Measurements from ENCODE around the gene LCN12. TPM values are rescaled to one million over a fixed set of nuclear protein-coding genes. Genes with fewer than 3 reads are reported as not detected.

Gene LCN12
- polyA plus RNA-seq, 4 donors, result 1.4 to 54.6 (median 23.8) TPM

DNA sequence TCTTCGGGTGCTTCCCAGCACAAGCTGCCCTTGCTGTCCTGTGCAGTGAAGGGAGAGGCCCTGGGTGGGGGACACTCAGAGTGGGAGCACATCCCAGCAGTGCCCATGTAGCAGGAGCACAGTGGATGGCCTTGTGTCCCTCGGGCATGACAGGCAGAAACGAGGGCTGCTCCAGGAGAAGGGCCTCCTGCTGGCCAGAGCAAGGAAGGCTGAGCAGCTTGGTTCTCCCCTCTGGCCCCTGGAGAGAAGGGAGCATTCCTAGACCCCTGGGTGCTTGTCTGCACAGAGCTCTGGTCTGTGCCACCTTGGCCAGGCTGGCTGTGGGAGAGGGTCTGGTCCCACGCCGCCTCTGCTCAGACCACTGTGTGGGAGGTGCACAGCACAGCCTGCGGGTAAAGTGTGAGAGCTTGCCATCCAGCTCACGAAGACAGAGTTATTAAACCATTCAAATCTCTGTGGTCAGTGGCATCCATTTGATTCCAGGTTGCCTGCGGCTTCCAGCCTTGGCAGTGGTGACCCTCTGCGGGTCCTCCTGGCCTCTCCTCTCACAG is 25.8 kb upstream of the LCN12 start:
- no peak for DNase-seq (ENCODE audit: low read depth in 4 of 4, low spot score in 3 of 4)

DNA sequence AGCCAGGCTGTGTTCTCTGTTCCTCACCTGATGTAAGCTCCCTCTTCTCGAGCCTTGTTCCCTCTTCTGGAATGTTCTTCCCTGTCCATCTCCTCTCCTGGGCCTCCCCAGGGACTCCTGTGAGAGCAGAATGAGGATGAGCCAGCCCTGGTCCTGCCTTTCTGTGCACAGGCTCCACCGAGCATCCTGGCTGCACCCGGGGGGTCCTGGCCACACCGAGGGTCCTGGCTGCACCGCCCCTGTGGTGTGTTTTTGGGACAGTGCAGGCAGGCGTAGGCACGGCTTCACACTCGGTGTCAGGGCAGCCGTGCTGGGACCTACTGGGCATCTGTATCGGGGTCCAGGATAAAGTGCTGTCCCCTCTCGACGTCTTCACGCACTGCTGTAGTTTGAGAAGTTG is 25.3 kb upstream of the LCN12 start:
- DNase-seq (ENCODE audit: low read depth in 4 of 4, low spot score in 3 of 4), result no peak

DNA sequence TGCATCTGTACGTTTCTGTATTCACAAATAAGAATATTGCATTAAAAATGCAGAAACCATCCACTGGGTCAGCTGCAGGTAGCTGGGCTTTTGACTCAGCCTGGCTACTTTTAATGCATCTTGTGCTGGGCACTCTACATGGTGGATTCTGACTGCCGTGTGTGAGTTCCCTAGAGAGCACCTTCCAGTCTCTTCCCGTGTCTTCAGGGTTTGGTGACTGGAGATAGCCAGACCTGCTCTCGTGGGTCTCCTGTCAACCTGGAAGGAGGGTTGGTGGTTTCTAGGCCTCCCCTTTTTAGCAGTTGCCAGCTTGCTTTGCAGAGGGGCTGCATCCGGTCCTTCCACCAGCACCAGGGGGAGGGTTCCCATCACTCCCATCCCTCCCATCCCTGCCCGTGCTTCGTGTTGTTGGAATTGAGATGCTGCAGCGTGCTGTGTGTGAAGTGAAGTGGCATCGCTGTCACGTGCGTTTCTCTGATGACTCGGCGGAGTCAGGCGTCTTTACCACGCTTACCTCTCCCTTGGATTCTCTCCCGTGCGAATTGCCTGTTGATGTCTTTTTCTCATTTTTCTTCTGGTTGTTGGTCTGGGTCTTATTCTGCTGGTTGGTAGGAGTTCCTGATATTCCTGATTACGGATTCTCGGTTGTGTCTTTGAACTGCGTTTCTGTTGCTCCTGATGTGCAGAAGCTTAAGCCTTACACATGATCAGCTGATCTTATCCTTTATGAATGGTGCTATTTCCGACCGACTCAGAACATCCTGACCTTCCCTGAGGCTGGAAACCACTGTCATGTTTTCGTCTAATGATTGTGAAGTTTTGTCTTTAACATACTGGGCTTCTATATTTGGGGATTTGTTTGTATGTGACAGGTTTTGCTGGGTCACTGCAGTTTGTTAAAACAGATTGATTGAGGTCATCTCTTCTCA is 24.5 kb upstream of the LCN12 start:
- no peak for DNase-seq (ENCODE audit: low read depth in 4 of 4, low spot score in 3 of 4)

DNA sequence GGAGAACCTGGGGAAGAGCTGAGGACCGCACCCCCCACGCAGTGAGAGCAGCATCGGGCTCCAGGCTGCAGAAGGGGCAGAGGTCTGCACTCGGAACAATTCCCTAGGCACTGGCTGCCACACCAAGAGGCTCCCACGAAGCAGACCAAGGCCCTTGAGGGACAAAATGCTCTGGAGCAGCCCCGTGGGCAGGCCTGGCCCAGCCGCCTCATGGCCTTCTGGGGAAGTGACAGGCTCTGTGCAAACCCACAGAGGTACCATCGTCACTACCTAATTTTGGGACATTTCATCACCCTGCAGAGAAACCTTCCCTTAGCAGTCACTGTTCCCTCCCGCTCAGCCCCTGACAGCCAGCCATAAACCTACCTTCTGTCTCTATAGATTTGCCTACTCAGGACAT is 23.5 kb upstream of the LCN12 start:
- no peak for DNase-seq (ENCODE audit: low read depth in 4 of 4, low spot score in 3 of 4)

DNA sequence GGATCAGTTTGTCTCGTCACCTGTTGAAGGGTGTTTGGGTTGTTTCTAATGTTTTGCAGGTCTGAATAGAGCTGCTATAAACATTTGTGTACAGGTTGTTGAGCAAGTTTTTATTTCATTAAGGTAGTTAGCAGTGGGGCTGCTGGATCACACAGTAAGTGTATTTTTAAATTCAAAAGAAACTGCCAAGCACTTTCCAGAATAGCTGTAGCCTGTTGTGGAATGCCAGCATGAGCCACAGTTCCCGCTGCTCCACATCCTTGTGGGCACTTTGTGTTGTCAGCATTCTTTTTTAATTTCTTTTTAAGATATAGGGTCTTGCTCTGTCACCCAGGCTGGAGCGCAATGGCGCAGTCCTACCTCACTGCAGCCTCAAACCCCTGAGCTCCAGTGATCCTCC is 22.1 kb upstream of the LCN12 start:
- no peak for DNase-seq (ENCODE audit: low read depth in 4 of 4, low spot score in 3 of 4)

DNA sequence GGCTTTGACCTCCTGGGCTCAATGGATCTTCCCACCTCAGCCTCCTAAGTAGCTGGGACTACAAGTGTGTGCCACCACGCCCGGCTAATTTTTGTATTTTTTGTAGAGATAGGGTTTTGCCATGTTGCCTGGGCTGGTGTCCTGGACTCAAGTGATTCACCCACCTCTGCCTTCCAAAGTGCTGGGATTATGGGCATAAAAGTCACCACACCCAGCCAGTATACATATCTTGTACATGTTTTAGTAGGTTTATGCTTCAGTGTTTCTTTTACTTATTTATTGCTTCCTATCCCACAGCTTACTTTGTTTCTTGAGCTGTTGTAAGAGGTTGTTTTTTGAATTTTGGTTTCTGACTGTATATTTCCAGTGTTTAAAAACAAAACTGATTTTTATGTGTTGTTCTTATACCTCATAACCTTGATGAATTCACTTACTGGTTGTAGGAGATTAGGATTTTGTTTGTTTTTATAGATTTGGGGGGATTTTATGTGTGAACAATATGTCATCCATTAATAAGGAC is 20.4 kb upstream of the LCN12 start:
- DNase-seq (ENCODE audit: low read depth in 4 of 4, low spot score in 3 of 4), result no peak

DNA sequence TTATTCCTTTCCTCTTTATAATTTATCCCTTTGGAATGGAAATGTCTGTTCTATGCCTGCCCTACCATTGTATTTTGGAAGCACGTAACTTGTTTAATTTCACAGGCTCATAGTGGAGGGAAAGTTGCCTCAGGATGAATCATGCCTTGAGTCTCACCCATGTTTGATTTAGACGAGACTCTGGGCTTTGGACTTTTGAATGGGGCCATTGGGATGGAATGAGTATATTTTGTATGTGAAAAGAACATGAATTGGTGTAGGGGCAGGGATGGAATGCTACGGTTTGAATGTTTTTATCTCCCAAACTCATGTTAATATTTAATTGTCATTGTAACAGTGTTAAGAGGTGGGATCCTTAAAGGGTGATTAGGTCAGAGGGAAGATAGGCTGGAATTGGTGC is 17.8 kb upstream of the LCN12 start:
- no peak for DNase-seq (ENCODE audit: low read depth in 4 of 4, low spot score in 3 of 4)

DNA sequence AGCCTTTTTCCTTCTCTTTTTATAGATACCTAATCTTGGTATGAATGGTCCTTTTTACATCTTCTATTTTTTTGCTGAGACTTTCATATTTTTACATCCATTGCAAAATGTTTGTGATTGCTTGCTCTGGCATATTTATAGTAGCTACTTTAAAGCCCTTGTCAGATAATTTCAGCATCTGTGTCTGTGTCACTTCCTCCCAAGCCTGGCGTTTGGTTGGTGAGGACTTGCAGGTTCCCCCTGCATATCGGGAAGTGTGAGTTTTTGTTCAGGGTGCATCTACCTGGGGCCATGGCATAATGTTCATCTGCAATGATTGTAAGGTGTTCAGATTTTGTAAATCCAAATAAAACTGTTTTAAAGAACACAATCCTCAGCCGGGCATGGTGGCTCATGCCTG is 16.4 kb upstream of the LCN12 start:
- no peak for DNase-seq (ENCODE audit: low read depth in 4 of 4, low spot score in 3 of 4)

DNA sequence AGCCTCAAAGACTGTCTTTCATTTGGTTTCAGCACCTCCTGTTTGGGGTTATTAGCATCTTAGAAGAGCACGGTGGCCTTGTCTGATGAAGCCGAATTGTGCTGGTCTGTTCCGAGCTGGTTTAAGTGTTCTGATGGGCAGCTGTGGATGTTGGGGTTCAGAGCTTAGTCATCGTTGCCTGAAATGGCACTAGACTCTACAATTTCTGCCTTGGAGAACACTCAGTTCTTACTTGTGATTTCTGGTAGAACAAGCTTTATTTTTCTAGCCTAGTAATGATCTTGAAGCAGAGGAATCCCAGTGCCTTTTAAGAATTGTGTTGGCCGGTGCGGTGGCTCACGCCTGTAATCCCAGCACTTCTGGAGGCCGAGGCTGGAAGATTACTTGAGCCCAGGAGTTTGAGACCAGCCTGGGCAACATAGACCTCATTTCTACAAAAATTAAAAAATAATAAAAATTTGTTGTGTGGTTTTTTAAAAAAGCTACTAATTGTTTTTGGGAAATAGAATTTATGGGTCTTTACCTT is 15.4 kb upstream of the LCN12 start:
- no peak for DNase-seq (ENCODE audit: low read depth in 4 of 4, low spot score in 3 of 4)

DNA sequence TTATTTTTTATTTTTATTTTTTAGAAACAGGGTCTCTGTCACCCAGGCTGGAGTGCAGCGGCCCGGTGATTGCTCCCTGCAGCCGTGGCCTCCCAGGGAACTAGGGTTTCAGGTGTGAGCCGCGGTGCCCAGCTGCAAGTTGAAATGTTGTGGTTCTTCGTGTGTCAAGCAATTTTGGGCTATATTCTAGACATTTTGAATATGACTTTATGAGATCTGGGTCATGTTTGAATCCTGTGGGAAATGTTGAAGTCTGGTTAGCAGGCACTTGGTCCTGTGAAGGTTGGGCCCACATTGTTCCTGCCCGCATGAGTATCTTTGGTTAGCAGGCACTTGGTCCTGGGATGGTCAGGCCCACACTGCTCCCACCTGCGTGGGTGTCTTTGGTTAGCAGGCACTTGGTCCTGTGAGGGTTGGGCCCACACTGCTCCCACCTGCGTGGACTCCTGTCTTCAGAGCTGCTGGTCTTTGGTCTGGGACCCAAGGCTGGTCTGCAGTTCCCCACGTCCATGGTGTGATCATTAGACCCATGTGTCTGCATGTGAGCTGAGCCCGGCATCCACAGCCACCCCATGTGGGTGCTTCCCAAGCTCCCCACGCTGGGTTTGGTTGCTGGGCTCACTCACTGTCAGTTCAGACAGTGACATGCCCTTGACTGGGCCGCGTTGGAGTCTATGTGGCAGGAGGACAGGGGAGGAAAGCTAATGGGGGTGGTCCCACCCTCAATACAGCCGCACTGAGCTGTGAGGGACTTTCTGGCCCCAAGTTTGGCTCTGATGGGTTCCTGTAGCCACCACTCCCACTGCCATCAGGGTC is 14.7 kb upstream of the LCN12 start:
- no peak for DNase-seq (ENCODE audit: low read depth in 4 of 4, low spot score in 3 of 4)

DNA sequence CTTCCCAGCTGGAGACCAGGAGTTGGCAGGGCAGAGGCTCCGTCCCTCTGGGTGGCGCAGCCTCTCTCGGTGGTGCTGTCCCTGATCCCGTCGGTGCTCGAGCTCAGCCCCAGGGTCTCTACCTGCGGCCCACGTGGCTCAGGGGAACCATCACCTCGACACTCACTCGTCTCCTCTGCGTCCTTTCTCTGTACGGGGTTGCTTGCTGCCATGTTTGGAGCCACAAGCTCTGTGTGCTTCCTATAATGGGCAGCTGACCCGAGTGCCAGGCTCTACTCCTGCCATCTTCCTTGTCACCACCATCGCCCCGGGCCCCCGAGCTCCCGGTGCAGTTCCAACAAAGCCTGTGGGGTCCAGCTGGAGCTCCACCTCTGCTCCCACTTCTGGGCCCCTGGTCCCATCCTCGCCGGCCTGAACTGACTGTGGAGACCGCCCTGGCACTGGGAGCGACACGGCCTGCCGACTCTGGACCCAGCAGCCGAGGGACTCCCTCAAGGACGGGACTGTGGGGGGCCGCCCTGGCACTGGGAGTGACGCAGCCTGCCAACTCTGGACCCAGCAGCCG is 12.6 kb upstream of the LCN12 start:
- no peak for DNase-seq (ENCODE audit: low read depth in 4 of 4, low spot score in 3 of 4)

DNA sequence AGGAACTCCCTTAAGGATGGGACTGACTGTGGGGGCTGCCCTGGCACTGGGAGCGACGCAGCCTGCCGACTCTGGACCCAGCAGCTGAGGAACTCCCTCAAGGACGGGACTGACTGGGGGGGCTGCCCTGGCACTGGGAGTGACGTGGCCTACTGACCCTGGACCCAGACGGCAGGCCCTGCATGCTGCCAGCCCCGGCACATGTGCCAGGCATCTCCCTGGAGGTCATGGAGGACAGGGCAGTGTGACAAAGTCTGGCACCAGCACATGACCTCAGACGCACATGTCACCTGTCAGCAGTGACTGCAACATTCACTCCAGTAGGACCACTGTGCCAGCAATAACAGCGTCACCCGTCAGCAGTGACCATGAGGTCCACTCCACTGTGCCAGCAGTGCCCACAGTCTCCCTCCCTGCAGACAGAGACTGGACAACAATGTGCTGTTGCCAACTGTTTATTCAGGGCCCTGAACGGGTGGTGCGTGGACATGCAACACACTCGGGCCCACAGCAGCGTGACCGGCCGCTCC is 12.0 kb upstream of the LCN12 start:
- DNase-seq (ENCODE audit: low read depth in 4 of 4, low spot score in 3 of 4), result no peak

DNA sequence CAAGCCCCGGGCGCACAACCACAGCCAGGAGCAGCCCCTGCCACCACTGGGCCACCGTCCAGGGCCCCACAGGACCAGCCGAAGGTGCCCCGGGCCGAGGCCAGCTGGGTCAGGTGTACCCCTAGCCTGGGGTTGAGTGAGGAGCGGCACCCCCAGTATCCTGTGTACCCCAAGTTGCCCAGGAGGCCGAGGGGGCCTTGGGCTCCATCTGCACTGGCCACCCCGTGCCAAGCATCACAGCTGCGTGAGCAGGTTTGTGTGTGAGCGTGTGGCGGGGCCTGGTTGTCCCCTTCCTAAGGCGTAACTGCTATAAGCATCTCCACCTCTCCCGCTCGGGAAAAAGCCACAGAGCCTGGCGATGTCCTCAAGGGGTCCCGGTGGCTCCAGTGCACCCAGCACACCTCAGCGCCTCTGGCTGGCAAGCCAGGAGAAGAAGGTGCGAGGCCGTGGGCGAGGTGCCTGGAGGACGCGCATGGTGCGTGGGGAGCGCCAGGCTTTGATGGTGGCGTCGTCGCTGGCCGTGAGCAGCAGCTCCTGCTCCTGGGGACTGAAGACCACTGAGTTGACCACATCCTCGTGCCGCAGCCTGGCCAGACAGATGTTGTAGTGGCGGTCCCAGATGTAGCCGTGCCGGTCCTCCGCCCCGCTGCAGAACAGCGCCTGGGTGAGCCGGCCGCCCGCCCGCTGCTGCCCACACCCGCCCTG is 11.4 kb upstream of the LCN12 start:
- DNase-seq (ENCODE audit: low read depth in 4 of 4, low spot score in 3 of 4), result no peak

DNA sequence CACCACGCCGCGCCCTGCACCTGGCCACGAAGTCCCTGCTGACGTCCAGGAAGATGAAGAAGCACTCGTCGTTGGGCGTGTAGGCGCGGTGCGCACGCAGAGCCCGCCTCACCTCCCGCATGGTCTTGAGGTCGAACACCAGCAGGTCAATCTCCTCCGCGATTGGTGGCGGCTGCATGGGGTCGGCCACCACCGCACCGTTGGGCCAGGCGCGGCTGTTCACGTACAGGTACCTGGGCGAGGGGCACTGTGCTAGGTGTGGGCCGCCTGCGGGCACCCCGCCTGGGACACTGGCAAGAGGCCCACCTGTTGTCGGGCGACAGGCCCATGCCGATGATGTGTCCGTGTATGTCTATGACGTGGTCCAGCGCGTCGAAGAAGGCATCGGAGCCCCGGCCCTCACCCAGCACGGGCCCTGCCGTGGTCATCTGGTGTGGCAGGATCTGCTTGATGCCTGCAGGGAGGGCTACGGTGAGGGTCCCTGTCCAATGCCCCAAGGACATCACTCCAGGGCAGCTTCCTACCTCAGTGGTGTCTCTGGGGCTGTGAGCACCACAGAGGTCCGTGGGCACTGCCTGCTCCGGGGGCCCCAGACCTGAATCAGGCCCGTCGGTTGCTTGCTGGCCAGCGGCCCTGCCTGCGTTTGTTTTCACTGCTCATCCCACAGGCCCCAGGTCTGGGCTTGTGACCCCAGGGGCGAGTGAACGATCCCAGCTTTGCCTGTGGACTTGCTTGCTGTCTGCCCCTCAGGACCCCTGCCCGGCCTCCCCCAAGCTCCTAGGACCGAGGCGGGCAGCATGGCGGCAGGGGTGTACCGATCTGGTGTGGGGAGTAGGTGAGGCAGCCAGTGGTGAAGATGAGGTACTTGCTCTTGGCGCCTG is 10.6 kb upstream of the LCN12 start:
- DNase-seq (ENCODE audit: low read depth in 4 of 4, low spot score in 3 of 4), result no peak

DNA sequence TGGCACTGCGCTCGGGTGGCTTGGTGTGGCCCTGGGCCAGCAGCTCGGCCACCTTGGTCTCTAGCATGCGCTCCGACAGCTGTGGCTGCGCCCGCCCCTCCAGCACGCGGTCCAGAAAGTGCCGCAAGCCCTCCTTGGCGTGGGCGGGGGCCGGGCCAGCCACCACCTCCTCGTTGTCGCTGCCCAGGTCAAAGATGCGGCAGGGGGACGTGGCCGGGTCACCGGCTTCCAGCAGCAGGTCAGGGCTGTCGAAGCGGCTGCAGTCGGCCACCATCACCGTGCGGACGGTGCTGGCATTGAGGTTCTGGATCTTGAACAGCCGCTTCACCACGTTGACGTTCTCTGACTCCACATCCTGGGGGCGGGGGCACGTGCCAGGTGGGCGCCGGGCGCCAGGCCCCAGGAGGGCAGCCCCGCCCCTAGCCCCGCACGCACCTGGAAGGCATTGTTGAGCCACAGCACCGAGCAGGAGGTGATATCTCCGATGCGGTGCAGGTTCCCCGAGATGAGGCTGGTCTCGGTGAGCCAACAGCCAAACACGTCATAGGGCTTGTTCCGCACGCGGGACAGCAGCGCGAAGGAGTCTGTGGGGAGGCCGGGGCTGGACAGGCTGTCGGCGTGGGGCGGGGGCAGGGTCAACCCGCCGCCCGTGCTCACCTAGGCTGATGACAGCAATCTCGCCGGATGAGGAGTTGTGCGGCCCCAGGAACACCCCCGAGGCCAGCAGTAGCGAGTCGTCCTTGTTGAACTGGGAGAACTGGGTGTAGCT is 9.8 kb upstream of the LCN12 start:
- DNase-seq (ENCODE audit: low read depth in 4 of 4, low spot score in 3 of 4), result no peak

DNA sequence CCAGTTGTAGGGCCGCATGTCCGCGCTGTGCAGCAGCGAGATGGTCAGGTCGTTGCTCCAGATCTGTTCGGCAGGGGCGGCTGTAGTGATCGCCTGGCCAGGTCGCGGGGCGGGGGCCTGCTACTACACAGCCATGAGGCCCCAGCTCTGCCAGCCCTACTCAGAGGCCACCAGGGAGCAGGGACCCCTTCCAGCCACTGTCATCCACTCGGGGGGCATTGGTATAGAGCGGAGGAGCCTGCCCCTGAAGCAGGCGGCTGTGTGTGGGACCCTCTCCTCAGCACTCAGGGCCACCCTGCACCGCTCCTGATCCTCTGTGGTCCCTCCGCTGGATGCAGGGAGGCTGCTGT is 9.2 kb upstream of the LCN12 start:
- no peak for DNase-seq (ENCODE audit: low read depth in 4 of 4, low spot score in 3 of 4)

DNA sequence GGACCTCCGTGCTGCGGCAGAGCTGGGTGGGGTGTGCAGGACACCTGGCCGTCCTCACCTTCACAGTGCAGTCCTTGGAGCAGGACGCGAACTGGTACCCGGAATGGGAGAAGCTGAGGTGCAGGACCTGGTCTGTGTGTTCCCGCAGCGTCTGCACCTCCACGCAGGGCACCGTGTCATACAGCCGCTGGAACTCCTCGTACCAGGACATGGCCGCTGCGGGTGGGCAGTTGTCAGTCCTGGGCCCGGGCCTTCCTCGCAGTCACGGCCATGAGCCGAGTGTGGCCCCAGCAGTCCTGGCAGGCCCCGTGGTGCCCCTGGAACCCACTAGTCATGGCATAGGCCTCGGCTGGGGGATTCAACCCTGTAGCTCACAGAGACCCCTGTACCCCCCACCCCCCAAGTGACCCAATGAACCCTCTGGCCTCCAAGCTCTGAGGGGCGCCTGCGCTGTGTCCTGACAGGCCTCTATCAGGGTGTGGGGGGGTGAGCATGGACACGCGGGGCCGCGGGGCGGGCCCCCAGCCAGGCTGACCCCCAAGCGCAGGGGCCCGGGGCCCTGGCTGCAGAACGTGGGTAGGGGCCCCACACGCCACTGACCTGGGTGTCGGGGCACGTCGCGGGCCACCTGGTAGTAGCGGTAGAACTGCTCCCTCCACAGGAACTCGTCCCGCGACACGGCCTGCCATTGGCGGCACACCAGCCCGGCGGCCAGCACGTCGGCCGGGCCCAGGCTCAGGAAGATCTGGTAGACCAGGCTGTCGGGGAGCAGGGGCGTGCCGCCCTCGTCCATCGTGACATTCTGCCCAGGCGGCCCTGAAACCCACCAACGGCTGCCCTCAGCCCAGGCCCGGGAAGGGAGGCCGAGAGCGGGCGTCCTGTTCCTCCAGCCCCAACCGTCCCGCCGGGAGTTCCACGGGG is 8.5 kb upstream of the LCN12 start:
- no peak for DNase-seq (ENCODE audit: low read depth in 4 of 4, low spot score in 3 of 4)

Measured in left renal pelvis (tissue), 4 donors.